SU-DHL-6 (cell line): Measurements from ENCODE around the gene COG2.
"Not testable (repeated sequence)": the region's sequence is repeated elsewhere in the genome, so short reads cannot be mapped to it uniquely, and the experiment has no call there.

Source experiments
- EZH2phosphoT487 ChIP-seq: fragments of 200-600 bp; sonication (generic), shearing (Covaris generic); conservative IDR thresholded peaks from 2 replicates; pipeline ENCODE4 v1.6.1; 2018; ENCODE audit warnings: mild to moderate bottlenecking, antibody characterized with exemption, low read length, moderate library complexity, mixed read lengths
- TF ChIP-seq, protein P1 (sequence below): fragments of 200-600 bp; sonication (generic); IDR thresholded peaks from one replicate; pipeline ENCODE4 v1.5.1; 2017; ENCODE audit warnings: antibody characterized with exemption, mild to moderate bottlenecking, low read length, moderate library complexity; ENCODE audit not compliant: insufficient read depth, poor library complexity, severe bottlenecking

DNA sequence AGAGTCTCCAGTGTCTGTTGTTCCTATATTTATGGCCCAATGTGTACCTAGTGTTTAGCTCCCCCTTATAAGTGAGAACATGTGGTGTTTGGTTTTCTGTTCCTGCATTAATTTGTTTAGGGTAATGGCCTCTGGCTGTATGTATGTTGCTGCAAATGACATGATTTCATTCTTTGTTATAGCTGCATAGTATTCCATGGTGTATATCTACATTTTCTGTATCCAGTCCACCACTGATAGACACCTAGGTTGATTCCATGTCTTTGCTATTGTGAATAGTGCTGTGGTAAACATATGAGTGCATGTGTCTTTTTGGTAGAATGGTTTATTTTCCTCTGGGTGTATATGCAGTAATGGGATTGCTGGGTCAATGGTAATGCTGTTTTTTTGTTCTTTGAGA is 56.7 kb downstream of the COG2 start:
- TF ChIP-seq, protein P1, sequence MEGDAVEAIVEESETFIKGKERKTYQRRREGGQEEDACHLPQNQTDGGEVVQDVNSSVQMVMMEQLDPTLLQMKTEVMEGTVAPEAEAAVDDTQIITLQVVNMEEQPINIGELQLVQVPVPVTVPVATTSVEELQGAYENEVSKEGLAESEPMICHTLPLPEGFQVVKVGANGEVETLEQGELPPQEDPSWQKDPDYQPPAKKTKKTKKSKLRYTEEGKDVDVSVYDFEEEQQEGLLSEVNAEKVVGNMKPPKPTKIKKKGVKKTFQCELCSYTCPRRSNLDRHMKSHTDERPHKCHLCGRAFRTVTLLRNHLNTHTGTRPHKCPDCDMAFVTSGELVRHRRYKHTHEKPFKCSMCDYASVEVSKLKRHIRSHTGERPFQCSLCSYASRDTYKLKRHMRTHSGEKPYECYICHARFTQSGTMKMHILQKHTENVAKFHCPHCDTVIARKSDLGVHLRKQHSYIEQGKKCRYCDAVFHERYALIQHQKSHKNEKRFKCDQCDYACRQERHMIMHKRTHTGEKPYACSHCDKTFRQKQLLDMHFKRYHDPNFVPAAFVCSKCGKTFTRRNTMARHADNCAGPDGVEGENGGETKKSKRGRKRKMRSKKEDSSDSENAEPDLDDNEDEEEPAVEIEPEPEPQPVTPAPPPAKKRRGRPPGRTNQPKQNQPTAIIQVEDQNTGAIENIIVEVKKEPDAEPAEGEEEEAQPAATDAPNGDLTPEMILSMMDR = not testable (repeated sequence)
- not testable (repeated sequence) for TF ChIP-seq EZH2phosphoT487
